Peyer's patch (tissue), 4 donors: ENCODE data around the gene PGR.

Source experiments
- CTCF ChIP-seq, 6 experiments: fragments of 450-650 bp in 4 of 6; fragments of 200-600 bp in 2 of 6; sonication (generic) in 1 of 6; IDR thresholded peaks; one replicate each; pipeline ENCODE4 v1.5.1; 2017 to 2019; ENCODE audit warnings: antibody characterized with exemption in 6 of 6, mild to moderate bottlenecking in 3 of 6, moderate library complexity in 1 of 6
- POLR2A ChIP-seq, 2 donors: fragments of 450-650 bp; IDR thresholded peaks; one replicate each; pipeline ENCODE4 v1.5.1; 2017; ENCODE audit warnings: antibody characterized with exemption in 2 of 2, mild to moderate bottlenecking in 2 of 2, moderate library complexity in 2 of 2

GRCh38 chr11:100990931-100991330, 138.7 kb downstream of the PGR start:
- TF ChIP-seq POLR2A (IDR thresholded peaks at IDR 0.05) (no peak), CTCF (IDR thresholded peaks at IDR 0.05) (no peak)
